ENCODE measurements around the gene SIRT2.
"Not testable (repeated sequence)": the region's sequence is repeated elsewhere in the genome, so short reads cannot be mapped to it uniquely, and the experiment has no call there.

SIRT2 gene

GRCh38 chr19:38829203-38829602 is 70.2 kb downstream of the SIRT2 start:
- DNase-seq (ENCODE audit: low spot score): not testable (repeated sequence)
